Adipose tissue (tissue), 3 donors: ENCODE measurements around the gene FARP2. TPM values are rescaled to one million over a fixed set of nuclear protein-coding genes. Genes with fewer than 3 reads are reported as not detected.

Source experiments
- H3K27ac ChIP-seq: one replicate; pipeline ENCODE4 v1.5.1; 2013; ENCODE audit warnings: low read depth, low read length
- WGBS, 3 donors: extraction: QIAGEN DNeasy Blood & Tissue Kit; methylation state at CpG; one replicate each; pipeline ENCODE4 v1.1.7; 2013; 5-methylcytosine and 5-hydroxymethylcytosine counted together
- polyA plus RNA-seq, 3 donors: library from polyadenylated mRNA; stranded (reverse); fragments of 200-250 nt; gene quantifications; one replicate each; pipeline ENCODE4 v1.2.3, GENCODE V29; 2013
- donor health status: healthy with polysubstance abuse.
- donor health status: Bipolar disorder and iron deficiency.
- donor health status: healthy.

FARP2 gene
- polyA plus RNA-seq, 3 donors, result 10.2 to 17.5 (median 14.1) TPM

DNA sequence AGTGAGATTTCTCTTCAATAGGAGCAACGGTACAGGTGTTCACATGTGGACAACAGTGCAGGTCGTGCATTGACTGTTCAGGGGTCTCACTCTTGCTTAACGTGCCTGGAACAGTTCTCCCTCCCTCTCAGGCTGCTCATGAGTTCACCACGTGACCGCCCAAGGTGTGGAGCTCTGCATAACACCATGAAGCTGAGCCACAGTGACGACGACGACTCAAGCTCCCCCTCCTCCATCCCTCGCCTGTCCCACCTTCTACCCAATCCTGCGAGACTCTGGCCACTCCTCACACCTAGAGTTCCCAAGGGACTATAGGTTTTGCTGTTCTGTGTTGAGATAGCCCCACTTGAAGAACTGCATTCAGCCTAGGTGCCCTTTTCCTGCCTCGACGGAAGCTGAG is 109.5 kb downstream of the FARP2 start:
- no peak overlapping the region for H3K27ac ChIP-seq
- 80 to 82% (median 80%) methylated on average over 12 of the region's 12 CpGs for WGBS, 3 donors

DNA sequence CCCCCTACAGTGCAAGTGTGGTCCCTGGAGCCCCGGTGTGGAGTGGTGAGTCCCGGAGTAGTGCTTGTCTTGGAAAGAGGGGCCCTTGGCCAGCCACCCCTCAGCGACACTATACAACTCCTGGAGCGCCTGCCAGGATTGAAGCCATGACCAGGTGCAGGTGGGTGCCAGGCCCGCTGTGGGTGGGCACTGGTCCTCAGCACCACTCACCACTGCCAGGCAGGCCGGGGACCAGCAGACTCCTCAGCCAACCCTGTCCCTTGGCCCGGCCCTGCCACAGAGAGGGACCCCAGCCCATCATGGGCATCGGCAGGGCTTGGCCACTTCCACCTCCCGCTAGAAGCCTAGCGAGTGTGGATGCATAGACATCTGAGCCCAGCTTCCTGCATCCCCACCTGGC is 110.1 kb downstream of the FARP2 start:
- WGBS, 3 donors, result 86 to 90% (median 89%) methylated on average over 10 of the region's 10 CpGs
- no peak overlapping the region for H3K27ac ChIP-seq

DNA sequence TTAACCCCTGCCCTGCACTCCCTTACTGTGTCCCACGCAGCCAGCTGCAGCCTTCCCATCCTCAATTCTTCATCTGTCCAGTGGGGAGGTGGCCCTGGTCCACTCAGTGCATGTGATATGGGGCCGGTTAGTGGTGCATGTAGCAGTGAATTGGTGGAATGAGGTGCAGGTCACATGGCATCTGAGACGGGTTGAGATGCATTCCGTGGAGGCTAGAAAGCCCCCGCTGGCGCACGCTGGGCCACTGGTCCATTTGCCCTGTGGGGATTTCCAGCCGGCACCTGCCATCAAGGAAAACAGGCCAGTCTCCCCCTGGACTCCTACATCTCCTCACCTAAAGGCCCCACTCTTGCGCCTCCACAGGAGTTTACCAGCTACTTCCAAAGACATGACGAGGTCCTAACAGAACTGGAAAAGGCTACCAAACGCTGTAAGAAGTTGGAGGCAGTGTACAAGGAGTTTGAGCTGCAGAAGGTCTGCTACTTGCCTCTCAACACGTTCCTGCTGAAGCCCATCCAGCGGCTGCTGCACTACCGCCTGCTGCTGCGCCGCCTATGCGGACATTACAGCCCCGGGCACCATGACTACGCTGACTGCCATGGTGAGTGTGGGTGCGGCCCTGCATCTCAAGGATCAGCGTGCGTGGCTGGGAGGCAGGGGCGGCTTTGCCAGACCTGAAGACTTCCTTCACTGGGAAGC is 111.8 kb downstream of the FARP2 start:
- 91 to 94% (median 91%) methylated on average over 23 of the region's 23 CpGs for WGBS, 3 donors
- H3K27ac ChIP-seq, result no peak overlapping the region

DNA sequence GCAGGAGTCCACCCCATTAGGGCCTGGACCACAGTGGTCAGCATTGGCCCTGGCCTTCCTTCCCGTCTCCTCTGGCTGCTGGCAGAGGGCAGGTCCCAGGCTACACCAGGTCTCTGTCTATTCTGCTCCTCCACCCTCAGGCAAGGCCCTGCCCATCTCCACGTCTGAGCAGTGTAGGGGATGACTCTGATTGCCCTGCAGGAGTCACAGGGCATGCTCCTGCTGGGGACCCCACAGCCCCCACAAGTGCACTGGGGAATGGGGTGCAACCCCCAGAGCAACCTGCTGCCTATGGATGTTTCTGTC is 112.3 kb downstream of the FARP2 start:
- no peak overlapping the region for H3K27ac ChIP-seq
- WGBS, 3 donors, result 90 to 93% (median 90%) methylated on average over 2 of the region's 2 CpGs

DNA sequence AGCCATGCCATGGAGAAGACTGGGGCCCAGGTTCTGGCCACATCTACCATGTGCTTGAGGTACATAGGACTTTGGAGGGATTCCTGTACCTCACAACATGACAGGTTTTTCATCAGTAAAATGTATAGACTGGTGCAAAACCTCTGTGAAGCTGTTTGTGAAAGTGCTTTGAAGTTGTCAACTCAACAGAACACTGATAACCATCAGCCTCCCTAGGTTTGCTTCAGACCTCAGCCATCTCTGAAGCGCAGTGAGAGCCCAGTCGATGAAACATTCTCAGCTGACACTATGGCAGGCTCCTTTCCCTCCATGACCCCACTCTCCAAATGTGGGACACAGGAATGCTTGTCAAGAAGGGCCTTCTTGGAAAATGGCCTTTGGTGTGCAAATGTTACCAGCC is 113.7 kb downstream of the FARP2 start:
- WGBS, 3 donors, result 75 to 95% (median 90%) methylated on average over 2 of the region's 2 CpGs
- no peak overlapping the region for H3K27ac ChIP-seq

DNA sequence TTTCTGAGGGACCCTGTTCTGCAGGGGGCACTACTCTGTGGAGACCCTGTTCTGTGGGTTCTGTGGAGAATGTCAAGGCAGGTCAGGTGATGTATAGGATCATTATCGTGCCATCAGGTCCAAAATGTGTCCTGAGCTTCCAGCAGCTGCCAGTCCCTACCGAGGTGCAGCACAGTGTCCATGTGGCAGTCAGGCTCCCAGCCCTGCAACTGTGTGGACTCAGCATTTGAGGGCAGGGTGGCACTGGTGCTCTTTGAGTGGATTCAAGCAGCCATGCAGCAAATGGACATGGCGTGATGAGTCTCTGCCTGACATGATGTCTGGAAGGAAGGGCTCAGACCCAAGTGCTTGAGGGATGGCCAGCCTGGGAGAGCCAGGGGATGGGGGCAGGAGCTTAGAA is 117.3 kb downstream of the FARP2 start:
- WGBS, 3 donors, result 92 to 96% (median 95%) methylated on average over 3 of the region's 3 CpGs

DNA sequence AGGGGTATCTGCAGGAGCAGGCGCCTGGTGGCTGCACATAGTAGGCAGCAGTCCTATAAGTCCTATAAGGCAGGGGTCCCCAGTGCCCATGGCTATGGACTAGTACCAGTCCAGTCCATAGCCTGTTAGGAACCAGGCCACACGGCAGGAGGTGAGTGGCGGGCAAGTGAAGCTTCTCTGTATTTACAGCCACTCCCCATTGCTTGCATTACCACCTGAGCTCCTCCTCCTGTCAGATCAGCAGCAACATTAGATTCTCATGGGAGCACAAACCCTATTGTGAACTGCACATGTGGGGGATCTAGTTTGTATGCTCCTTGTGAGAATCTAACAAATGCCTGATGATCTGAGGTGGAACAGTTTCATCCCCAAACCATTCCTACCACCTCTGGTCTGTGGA is 119.2 kb downstream of the FARP2 start:
- H3K27ac ChIP-seq, result no peak overlapping the region
- WGBS, 3 donors, result 92 to 99% (median 92%) methylated on average over 3 of the region's 3 CpGs

More for the DNA sequence above, 117.3 kb downstream of the FARP2 start:
- H3K27ac ChIP-seq, result no peak overlapping the region

DNA sequence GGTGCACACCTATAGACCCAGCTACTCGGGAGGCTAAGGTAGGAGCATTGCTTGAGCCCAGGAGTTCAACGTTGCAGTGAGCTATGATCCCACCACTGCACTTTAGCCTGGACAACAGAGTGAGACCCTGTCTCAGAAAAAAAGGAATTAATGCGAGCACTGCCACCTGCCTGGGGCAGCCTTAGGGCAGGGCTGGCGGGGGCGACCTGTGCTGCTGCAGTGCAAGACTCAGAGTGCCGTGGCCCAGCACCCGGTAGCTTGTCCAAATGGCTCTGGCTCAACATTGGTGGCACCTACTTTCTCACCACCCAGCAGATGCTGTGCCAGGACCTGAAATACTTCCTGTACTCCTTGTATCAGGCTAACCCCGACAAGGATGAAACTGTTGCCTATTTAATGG is 122.1 kb downstream of the FARP2 start:
- 86 to 96% (median 90%) methylated on average over 8 of the region's 8 CpGs for WGBS, 3 donors
- H3K27ac ChIP-seq, result no peak overlapping the region

DNA sequence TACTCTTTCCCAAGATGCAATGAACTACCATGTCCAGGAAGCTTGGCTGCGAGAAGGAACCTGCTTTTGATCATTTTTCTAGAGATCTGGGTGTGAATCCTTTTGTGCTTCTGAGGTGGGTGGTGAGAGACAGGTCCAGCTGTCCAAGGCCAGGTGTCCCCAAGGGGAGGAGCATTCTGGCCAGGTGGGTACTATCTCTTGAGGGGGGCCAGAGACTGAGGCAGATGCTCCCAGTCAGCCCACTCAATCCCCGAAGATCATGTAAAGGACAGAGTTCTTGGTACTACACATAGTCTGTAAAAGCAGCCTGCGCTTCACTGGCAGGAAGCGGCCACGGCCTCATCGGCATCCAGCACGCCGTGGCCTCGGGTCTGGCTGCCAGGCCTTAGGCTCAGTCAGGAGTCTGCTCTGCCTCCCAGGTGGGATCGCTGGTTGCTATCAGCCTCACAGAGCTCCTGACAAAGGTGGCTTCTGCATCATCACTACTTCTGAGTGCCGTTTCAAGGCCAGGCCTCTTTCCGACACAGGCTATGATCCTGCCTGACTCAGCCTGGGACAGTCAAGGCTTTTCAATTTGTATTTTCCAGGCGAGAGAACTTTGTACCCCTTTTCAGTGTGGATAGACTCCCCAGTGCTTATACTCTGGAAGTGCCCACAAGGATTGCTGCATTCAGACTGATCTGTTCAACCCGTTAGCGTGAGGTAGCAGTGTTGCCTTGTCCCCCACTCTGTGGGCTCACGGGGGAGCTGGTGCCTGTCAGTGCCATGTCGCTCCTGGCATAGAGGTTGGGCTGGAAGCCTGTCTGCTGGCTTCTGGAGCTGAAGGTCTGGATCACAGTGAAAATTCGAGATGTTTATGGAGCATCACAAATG is 123.2 kb downstream of the FARP2 start:
- 89 to 95% (median 91%) methylated on average over 18 of the region's 18 CpGs for WGBS, 3 donors
- no peak overlapping the region for H3K27ac ChIP-seq

DNA sequence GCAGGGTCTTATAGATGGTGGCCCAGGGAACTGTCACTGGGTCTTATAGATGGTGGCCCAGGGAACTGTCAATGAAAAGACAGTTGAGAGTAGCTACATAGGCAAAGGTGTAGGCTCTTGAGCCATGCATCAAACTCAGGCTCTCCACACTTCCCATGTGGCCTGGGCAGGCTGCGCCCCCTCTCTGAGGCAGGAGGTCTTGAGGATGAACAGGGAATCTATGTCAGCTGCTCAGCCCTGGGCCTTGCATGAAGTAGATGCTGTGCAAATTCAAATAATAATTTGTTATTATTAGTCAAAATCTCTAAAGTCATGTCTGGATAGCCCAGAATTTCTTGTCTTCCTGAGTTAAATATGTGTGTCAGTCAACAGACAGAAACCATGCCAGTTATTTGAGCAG is 125.6 kb downstream of the FARP2 start:
- H3K27ac ChIP-seq, result no peak overlapping the region
- WGBS, 3 donors, result 94 to 100% (median 97%) methylated on average over 1 of the region's 1 CpG

DNA sequence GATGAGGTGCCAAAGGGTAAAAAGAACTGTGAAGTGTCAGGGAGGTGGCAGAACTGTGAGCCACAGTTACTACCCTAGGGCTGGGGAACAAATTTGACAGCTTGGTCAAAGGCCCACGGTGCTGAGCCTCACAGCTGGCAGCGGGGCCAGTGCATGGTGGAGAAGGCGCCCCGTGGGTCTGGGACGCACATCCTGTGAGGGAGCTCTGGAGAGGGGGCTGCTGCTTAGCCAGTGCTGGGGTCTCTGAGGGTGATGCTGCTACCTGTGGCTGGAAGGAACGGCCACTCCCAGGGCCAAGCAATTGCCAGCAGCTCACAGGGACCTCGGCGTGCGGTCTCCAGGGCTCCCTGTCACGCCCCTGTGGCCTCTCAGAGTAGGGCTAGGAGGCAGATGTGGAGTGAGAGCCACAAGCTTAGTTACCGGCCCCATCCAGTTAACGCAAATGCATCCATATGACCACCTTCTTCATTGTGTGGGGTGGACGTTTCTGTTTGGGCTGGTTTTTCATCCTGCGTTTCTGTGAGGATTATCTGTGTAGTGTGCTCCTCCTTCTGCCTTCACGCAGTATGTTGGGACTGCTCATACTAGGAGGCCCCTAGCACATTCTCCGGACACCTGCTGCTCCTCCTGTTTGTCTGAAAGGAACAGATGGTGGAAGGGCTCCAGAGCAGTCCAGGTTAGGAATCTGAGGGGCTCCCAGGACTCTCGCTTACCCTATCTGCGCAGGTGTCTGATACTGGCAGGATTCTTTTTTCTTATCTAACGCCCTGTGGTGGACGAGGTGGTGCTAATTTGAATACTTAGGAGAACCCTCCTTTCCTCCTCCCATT is 126.3 kb downstream of the FARP2 start:
- no peak overlapping the region for H3K27ac ChIP-seq
- WGBS, 3 donors, result 86 to 89% (median 87%) methylated on average over 20 of the region's 20 CpGs

DNA sequence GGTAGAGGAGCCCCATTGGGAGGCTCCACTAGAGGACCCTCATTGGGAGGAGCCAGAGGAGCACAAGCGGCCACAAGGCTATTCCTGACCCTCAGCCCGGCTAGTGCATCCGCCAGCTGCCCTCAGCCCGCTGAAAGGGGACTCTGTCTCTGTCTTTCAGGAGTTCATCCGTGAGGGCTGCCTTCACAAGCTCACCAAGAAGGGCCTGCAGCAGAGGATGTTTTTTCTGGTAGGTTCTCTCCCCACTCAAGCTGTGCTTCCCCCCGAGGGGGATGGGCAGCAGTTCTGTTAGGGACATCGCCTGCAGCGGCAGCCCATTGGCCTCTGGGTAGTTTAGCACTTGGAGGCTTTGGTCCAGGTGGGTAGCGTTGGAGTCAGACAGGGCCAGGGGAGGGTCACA is 127.2 kb downstream of the FARP2 start:
- H3K27ac ChIP-seq, result no peak overlapping the region
- WGBS, 3 donors, result 91 to 98% (median 93%) methylated on average over 9 of the region's 9 CpGs

DNA sequence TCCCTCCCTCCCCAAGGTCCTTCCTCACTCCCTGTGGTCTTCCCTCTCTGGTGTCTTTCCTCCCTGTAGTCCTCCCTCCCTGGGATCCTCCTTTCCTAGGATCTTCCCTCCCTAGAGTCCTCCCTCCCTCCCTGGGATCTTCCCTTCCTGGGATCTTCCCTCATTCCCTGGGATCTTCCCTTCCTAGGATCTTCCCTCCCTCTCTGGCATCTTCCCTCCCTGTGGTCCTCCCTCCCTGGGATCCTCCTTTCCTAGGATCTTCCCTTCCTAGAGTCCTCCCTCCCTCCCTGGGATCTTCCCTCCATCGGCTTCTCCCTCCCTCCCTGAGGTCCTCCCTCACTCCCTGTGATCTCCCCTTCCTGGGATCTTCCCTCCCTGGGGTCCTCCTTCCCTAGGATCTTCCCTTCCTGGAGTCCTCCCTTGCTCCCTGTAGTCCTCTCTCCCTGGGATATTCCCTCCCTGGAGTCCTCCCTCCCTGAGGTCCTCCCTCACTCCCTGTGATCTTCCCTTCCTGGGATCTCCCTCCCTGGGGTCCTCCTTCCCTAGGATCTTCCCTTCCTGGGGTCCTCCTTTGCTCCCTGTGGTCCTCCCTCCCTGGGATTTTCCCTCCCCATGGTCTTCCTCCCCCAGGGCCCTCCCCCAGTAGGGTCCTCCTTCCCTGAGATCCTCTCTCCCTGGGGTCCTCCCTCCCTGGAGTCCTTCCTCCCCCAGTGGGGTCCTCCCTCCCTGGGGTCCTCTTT is 129.3 kb downstream of the FARP2 start:
- 75 to 96% (median 91%) methylated on average over 1 of the region's 1 CpG for WGBS, 3 donors

DNA sequence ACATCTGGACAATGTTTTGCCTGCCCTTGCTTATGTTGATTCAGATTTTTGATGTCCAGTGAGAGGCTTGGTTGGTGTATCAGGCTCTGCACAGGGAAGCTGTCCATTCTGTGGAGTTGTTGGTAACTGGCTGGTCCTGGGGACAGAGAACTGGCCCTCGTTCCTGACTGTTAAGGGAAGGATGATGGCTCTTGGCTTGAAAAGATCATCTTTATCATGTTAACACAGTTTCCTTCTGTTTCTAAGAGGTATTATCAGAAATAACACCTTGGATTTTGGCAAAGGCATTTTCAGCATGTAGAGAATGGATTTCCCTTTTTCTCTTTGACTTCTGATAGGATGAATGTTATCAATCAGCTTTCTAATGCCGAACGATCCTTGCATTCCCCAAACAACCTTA is 133.0 kb downstream of the FARP2 start:
- no peak overlapping the region for H3K27ac ChIP-seq
- WGBS, 3 donors, result 60 to 89% (median 86%) methylated on average over 3 of the region's 3 CpGs

More for the DNA sequence above, 129.3 kb downstream of the FARP2 start:
- no peak overlapping the region for H3K27ac ChIP-seq

DNA sequence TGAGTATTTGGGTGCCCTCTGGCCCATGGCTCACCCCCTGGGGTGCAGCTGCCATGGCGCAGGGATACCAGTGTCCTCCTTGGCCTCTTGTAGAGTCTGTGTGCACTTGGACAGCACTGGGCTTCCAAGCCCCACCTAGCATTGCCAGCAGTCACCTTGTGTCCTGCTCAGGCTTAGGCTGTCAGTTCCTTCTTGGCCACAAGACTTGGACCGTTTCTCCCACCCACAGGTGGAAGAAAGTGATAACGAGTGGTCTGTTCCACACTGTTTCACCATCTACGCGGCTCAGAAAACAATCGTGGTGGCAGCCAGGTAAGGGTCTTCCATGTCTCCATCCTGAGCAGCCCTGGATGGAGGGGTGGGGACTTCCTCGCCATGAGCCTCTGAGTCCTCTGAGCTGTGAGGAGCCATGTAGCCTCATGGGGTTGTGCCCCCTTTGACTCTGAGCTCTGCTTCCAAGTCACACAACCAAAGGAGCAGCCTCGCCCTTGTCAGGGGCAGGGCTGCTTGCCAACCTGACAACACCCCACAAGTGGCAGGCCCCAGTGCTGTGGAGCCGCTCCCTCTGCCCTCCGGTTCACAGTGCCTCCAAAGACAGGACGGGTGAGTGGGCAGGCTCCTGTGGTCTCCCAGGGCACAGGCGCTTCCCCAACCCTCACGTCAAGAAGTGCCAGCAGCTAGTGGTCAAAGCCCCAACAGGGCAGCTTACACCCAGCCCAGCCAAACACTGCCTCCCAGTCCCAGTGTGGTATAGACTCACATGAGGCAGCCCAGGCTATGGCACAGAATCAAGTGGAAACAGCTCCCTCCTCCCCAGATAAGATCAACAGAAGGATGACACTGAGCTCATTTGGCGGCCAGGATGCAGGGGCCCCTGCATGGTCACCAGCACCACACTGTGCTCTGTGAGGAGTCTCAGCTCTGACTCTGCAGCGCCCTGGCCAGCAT is 133.9 kb downstream of the FARP2 start:
- H3K27ac ChIP-seq, result no peak overlapping the region
- 86 to 92% (median 88%) methylated on average over 15 of the region's 15 CpGs for WGBS, 3 donors

DNA sequence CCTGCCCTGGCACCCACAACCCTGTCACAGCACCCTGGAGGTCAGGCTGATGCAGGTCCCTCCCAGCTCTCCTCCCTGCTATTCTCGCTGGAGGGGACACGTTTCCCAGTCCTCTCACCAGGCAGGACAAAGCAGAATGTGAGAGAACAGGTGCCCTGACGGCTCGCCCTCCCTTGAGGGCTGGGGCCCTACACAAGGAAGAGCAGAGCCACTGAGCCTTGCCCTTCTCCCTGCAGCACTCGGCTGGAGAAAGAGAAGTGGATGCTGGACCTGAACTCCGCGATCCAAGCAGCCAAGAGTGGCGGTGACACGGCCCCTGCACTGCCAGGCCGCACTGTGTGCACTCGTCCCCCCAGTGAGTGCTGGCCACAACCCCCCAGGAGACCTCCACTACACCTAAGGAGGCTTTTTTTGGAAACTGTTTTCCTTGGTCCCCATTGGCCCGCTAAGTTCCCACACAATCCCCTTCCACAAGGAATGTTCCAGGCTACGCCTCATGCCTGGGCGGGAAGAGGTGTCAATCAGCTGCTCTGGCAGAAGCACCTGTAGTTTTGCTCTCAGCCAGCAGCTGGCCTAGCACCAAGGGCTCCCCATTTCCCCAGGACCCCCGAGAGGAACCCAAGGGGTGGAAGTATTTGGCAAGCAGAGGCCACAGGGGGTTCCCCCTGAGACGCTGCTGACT is 134.9 kb downstream of the FARP2 start:
- WGBS, 3 donors, result 76 to 86% (median 79%) methylated on average over 16 of the region's 16 CpGs
- H3K27ac ChIP-seq, result no peak overlapping the region
